SK-N-SH treated with all-trans-retinoic acid at 6 μM for 48 hours (cell line): ENCODE data around the gene RNF113B.

Source experiments
- ATAC-seq: fragments of 200-7000 bp; cut with Tn5 transposase; 3 replicates; pipeline ENCODE4 v1.9.1; 2020; ENCODE audit warnings: mild to moderate bottlenecking, moderate library complexity
- BACH2 ChIP-seq: fragments of 250-450 bp; sonication (Bioruptor Pico); IDR thresholded peaks from 2 replicates; pipeline ENCODE4 v1.9.0; 2021; ENCODE audit warnings: mild to moderate bottlenecking, borderline replicate concordance
- CSDC2 ChIP-seq: fragments of 250-450 bp; sonication (Bioruptor Pico); IDR thresholded peaks from 2 replicates; pipeline ENCODE4 v1.5.0; 2020; ENCODE audit warnings: mild to moderate bottlenecking, moderate library complexity
- GLIS3 ChIP-seq: fragments of 250-450 bp; sonication (Bioruptor Pico); IDR thresholded peaks from 2 replicates; pipeline ENCODE4 v1.5.0; 2020; ENCODE audit warnings: mild to moderate bottlenecking, moderate library complexity
- OSR1 ChIP-seq: fragments of 250-450 bp; sonication (Bioruptor Pico); IDR thresholded peaks from 2 replicates; pipeline ENCODE4 v1.8.0; 2022; ENCODE audit warnings: moderate library complexity, mild to moderate bottlenecking, inconsistent platforms
- PPARA ChIP-seq: fragments of 250-450 bp; sonication (Bioruptor Pico); IDR thresholded peaks from 2 replicates; pipeline ENCODE4 v1.5.0; 2020; ENCODE audit warnings: mild to moderate bottlenecking, borderline replicate concordance
- RARB ChIP-seq: fragments of 250-450 bp; sonication (Bioruptor Pico); IDR thresholded peaks from 2 replicates; pipeline ENCODE4 v1.8.0; 2021; ENCODE audit warnings: mild to moderate bottlenecking, moderate library complexity
- SNAI2 ChIP-seq: fragments of 250-450 bp; sonication (Bioruptor Pico); IDR thresholded peaks from 2 replicates; pipeline ENCODE4 v1.5.0; 2020; ENCODE audit warnings: mild to moderate bottlenecking, moderate library complexity
- TCF4 ChIP-seq: fragments of 250-450 bp; sonication (Bioruptor Pico); IDR thresholded peaks from 2 replicates; pipeline ENCODE4 v1.8.0; 2021; ENCODE audit warnings: mild to moderate bottlenecking, moderate library complexity, borderline replicate concordance
- ZFP3 ChIP-seq: fragments of 250-450 bp; sonication (Bioruptor Pico); IDR thresholded peaks from 2 replicates; pipeline ENCODE4 v1.5.0; 2020; ENCODE audit warnings: mild to moderate bottlenecking, moderate library complexity
- ZFP30 ChIP-seq: fragments of 450-650 bp; formaldehyde crosslinking; IDR thresholded peaks from 2 replicates; pipeline ENCODE4 v1.5.0; 2022; ENCODE audit warnings: mild to moderate bottlenecking, moderate library complexity
- ZNF565 ChIP-seq: fragments of 450-650 bp; formaldehyde crosslinking; conservative IDR thresholded peaks from 2 replicates; pipeline ENCODE4 v1.5.0; 2020; ENCODE audit warnings: low read depth, mild to moderate bottlenecking, moderate library complexity
- ZNF70 ChIP-seq: fragments of 450-650 bp; formaldehyde crosslinking; IDR thresholded peaks from 2 replicates; pipeline ENCODE4 v1.5.0; 2020; ENCODE audit warnings: mild to moderate bottlenecking, moderate library complexity
- TF ChIP-seq, protein P1 (sequence below): fragments of 250-450 bp; sonication (Bioruptor Pico); IDR thresholded peaks from 2 replicates; pipeline ENCODE4 v1.5.0; 2020; ENCODE audit warnings: mild to moderate bottlenecking, moderate library complexity
- TF ChIP-seq, protein P2 (sequence below): fragments of 250-450 bp; sonication (Bioruptor Pico); IDR thresholded peaks from 2 replicates; pipeline ENCODE4 v1.8.0; 2020; ENCODE audit warnings: mild to moderate bottlenecking, moderate library complexity, borderline replicate concordance
- TF ChIP-seq, protein P3 (sequence below): fragments of 250-450 bp; sonication (Bioruptor Pico); IDR thresholded peaks from 2 replicates; pipeline ENCODE4 v1.8.0; 2021; ENCODE audit warnings: low read depth, mild to moderate bottlenecking, moderate library complexity, borderline replicate concordance
- TF ChIP-seq, protein P4 (sequence below): fragments of 250-450 bp; sonication (Bioruptor Pico); IDR thresholded peaks from 2 replicates; pipeline ENCODE4 v1.5.1; 2020; ENCODE audit warnings: low read depth, mild to moderate bottlenecking, moderate library complexity
- TF ChIP-seq, protein P5 (sequence below): fragments of 250-450 bp; sonication (Bioruptor Pico); IDR thresholded peaks from 2 replicates; pipeline ENCODE4 v1.5.1; 2021; ENCODE audit warnings: mild to moderate bottlenecking, moderate library complexity

RNF113B gene

DNA sequence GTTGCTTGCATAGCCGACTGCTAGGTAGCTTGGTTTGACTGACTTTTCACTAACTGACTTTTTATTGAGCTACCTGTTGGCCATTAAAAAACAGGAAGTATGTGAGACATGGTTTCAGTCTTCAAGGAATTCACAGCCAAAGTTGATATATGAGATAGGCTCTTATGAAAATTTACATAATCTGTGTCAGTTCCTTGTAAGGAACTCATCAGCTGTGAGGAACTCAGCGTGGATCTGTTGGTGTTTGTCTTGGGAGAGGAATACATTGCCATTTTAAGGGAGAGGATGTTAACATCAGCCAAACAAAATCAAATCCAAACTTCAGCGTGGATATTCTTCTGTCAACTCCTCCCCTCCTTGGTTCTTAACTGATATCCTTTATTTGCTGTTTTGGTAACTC lies 2.0 kb downstream of the RNF113B start:
- no peak for TF ChIP-seq BACH2 (CRISPR knock-in tag)
- TF ChIP-seq, protein P1, sequence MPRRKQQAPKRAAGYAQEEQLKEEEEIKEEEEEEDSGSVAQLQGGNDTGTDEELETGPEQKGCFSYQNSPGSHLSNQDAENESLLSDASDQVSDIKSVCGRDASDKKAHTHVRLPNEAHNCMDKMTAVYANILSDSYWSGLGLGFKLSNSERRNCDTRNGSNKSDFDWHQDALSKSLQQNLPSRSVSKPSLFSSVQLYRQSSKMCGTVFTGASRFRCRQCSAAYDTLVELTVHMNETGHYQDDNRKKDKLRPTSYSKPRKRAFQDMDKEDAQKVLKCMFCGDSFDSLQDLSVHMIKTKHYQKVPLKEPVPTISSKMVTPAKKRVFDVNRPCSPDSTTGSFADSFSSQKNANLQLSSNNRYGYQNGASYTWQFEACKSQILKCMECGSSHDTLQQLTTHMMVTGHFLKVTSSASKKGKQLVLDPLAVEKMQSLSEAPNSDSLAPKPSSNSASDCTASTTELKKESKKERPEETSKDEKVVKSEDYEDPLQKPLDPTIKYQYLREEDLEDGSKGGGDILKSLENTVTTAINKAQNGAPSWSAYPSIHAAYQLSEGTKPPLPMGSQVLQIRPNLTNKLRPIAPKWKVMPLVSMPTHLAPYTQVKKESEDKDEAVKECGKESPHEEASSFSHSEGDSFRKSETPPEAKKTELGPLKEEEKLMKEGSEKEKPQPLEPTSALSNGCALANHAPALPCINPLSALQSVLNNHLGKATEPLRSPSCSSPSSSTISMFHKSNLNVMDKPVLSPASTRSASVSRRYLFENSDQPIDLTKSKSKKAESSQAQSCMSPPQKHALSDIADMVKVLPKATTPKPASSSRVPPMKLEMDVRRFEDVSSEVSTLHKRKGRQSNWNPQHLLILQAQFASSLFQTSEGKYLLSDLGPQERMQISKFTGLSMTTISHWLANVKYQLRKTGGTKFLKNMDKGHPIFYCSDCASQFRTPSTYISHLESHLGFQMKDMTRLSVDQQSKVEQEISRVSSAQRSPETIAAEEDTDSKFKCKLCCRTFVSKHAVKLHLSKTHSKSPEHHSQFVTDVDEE: no peak
- no peak for TF ChIP-seq OSR1
- no peak for TF ChIP-seq RARB (CRISPR knock-in tag)
- no peak for TF ChIP-seq TCF4 (CRISPR knock-in tag)
- no peak for TF ChIP-seq PPARA
- no peak for TF ChIP-seq ZFP30 (CRISPR knock-in tag)
- no peak for TF ChIP-seq ZNF565
- TF ChIP-seq GLIS3 (CRISPR knock-in tag): no peak
- ATAC-seq: no peak

DNA sequence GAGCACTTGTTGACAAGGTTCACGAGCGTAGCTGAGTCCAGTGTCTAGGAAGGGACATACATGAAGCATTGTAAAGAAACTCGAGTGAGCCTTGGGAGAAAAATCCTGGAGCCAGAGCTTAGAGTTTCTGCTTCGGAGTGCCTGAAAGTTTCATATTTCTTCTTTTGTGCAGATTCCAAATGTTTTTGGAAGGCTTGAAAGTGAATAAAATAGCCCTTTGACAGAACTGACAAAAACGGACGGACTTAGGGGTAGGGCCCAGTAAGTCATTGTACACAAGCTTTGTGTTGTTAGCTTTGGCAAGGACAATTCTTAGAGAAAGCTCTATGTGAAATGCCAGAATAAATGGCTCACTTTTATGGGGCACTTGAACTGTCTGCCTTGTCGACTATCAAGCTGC lies 2.8 kb downstream of the RNF113B start:
- TF ChIP-seq OSR1 (no peak), ZNF70 (CRISPR knock-in tag) (no peak), SNAI2 (CRISPR knock-in tag) (no peak), BACH2 (CRISPR knock-in tag) (no peak), GLIS3 (CRISPR knock-in tag) (no peak), ZNF565 (no peak)
- TF ChIP-seq, protein P2, sequence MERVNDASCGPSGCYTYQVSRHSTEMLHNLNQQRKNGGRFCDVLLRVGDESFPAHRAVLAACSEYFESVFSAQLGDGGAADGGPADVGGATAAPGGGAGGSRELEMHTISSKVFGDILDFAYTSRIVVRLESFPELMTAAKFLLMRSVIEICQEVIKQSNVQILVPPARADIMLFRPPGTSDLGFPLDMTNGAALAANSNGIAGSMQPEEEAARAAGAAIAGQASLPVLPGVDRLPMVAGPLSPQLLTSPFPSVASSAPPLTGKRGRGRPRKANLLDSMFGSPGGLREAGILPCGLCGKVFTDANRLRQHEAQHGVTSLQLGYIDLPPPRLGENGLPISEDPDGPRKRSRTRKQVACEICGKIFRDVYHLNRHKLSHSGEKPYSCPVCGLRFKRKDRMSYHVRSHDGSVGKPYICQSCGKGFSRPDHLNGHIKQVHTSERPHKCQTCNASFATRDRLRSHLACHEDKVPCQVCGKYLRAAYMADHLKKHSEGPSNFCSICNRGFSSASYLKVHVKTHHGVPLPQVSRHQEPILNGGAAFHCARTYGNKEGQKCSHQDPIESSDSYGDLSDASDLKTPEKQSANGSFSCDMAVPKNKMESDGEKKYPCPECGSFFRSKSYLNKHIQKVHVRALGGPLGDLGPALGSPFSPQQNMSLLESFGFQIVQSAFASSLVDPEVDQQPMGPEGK (CRISPR knock-in tag): no peak
- TF ChIP-seq, protein P3, sequence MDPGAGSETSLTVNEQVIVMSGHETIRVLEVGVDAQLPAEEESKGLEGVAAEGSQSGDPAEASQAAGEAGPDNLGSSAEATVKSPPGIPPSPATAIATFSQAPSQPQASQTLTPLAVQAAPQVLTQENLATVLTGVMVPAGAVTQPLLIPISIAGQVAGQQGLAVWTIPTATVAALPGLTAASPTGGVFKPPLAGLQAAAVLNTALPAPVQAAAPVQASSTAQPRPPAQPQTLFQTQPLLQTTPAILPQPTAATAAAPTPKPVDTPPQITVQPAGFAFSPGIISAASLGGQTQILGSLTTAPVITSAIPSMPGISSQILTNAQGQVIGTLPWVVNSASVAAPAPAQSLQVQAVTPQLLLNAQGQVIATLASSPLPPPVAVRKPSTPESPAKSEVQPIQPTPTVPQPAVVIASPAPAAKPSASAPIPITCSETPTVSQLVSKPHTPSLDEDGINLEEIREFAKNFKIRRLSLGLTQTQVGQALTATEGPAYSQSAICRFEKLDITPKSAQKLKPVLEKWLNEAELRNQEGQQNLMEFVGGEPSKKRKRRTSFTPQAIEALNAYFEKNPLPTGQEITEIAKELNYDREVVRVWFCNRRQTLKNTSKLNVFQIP (CRISPR knock-in tag): no peak
- TF ChIP-seq, all 23 proteins: peak for 0
- ATAC-seq: no peak

DNA sequence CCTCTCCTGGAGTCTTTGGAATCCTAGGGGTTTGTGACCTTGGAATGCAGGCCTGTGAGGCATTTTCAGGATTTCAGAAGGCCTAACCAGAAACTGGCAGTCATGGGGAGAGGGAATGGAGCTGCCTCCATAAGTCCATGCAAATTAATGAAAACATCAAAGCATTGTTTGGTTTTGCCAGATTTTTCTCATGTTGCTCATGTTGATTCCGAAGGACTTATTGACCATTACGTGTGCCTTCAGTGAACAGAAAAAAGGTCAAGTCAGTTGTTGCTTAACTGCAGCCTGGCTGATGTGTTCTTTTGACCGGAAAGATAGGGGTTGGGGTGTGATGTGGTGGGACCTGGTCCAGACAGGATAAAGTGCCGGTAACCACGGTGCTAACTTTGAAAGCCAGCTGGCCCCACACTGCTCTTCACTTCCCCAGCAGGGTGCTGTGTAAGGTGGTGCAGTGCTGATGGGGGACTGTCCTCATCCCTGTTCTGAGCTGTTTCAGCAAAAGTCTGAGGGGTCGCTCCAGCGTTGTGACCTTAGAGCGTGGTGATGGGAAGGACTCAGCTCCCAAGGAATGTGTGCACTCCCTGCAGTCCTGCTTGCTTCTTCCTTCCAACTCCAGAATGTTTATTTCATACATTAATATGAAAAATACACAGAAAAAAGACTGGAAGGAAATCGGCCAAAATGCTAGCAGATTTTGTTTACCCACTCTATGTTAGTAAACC lies 3.5 kb downstream of the RNF113B start:
- ATAC-seq: peak; percentile 68
- TF ChIP-seq, protein P4, sequence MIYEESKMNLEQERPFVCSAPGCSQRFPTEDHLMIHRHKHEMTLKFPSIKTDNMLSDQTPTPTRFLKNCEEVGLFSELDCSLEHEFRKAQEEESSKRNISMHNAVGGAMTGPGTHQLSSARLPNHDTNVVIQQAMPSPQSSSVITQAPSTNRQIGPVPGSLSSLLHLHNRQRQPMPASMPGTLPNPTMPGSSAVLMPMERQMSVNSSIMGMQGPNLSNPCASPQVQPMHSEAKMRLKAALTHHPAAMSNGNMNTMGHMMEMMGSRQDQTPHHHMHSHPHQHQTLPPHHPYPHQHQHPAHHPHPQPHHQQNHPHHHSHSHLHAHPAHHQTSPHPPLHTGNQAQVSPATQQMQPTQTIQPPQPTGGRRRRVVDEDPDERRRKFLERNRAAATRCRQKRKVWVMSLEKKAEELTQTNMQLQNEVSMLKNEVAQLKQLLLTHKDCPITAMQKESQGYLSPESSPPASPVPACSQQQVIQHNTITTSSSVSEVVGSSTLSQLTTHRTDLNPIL (CRISPR knock-in tag): no peak
- TF ChIP-seq GLIS3 (CRISPR knock-in tag) (no peak), BACH2 (CRISPR knock-in tag) (no peak), ZNF565 (no peak), CSDC2 (CRISPR knock-in tag) (no peak), PPARA (no peak), OSR1 (no peak), ZFP3 (CRISPR knock-in tag) (no peak)
- TF ChIP-seq, protein P2 (CRISPR knock-in tag): no peak
- TF ChIP-seq, protein P5, sequence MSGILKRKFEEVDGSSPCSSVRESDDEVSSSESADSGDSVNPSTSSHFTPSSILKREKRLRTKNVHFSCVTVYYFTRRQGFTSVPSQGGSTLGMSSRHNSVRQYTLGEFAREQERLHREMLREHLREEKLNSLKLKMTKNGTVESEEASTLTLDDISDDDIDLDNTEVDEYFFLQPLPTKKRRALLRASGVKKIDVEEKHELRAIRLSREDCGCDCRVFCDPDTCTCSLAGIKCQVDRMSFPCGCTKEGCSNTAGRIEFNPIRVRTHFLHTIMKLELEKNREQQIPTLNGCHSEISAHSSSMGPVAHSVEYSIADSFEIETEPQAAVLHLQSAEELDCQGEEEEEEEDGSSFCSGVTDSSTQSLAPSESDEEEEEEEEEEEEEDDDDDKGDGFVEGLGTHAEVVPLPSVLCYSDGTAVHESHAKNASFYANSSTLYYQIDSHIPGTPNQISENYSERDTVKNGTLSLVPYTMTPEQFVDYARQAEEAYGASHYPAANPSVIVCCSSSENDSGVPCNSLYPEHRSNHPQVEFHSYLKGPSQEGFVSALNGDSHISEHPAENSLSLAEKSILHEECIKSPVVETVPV (CRISPR knock-in tag): no peak
